Loucy (cell line): ENCODE measurements around the gene TRIP13.

ENCODE experiments used
- H2AFZ ChIP-seq: fragments of 200-600 bp; sonication (generic); 2 replicates; pipeline ENCODE4 v1.6.0; 2016; ENCODE audit warnings: antibody characterized with exemption, mild to moderate bottlenecking, low read length, moderate library complexity
- H3F3A ChIP-seq: fragments of 200-600 bp; 2 replicates; pipeline ENCODE4 v1.6.0; 2016; ENCODE audit warnings: antibody characterized with exemption, low read depth, mild to moderate bottlenecking
- H3K27me3 ChIP-seq: fragments of 200-600 bp; sonication (generic); 2 replicates; pipeline ENCODE4 v1.6.1; 2014; ENCODE audit warnings: low read length, mild to moderate bottlenecking; ENCODE audit not compliant: insufficient read depth, poor library complexity, severe bottlenecking
- H3K36me3 ChIP-seq: fragments of 200-600 bp; sonication (generic); 2 replicates; pipeline ENCODE4 v1.6.1; 2016; ENCODE audit warnings: low read length; ENCODE audit not compliant: insufficient read depth
- H3K4me1 ChIP-seq: fragments of 200-600 bp; sonication (generic); 2 replicates; pipeline ENCODE4 v1.5.1; 2014; ENCODE audit warnings: low read length, mild to moderate bottlenecking; ENCODE audit not compliant: insufficient read depth, poor library complexity, severe bottlenecking
- H3K4me2 ChIP-seq: fragments of 200-600 bp; sonication (generic); 2 replicates; pipeline ENCODE4 v1.6.0; 2014; ENCODE audit warnings: antibody characterized with exemption, low read length, low read depth, mild to moderate bottlenecking; ENCODE audit not compliant: poor library complexity, severe bottlenecking
- H3K4me3 ChIP-seq: fragments of 200-600 bp; sonication (generic); 2 replicates; pipeline ENCODE4 v1.5.1; 2014; ENCODE audit warnings: low read length, mild to moderate bottlenecking, mixed read lengths; ENCODE audit not compliant: poor library complexity, severe bottlenecking
- H3K79me2 ChIP-seq: fragments of 200-600 bp; sonication (generic); 2 replicates; pipeline ENCODE4 v1.6.1; 2014; ENCODE audit warnings: low read length; ENCODE audit not compliant: insufficient read depth
- H3K9ac ChIP-seq: fragments of 200-600 bp; sonication (generic); 2 replicates; pipeline ENCODE4 v1.6.0; 2014; ENCODE audit warnings: mild to moderate bottlenecking, low read depth, low read length, moderate library complexity; ENCODE audit not compliant: poor library complexity, severe bottlenecking
- H3K9me2 ChIP-seq: fragments of 200-600 bp; sonication (generic); replicated peaks from 2 replicates; pipeline ENCODE4 v1.6.1; 2016; ENCODE audit warnings: low read depth, low read length, mixed read lengths
- H3K9me3 ChIP-seq: fragments of 200-600 bp; sonication (generic); 2 replicates; pipeline ENCODE4 v1.6.1; 2014; ENCODE audit warnings: mild to moderate bottlenecking, antibody characterized with exemption, low read length, low read depth; ENCODE audit not compliant: insufficient read depth
- H4K20me1 ChIP-seq: fragments of 200-600 bp; sonication (generic); 2 replicates; pipeline ENCODE4 v1.6.0; 2014; ENCODE audit warnings: antibody characterized with exemption, low read length, mild to moderate bottlenecking; ENCODE audit not compliant: insufficient read depth, poor library complexity, severe bottlenecking
- EZH2phosphoT487 ChIP-seq: fragments of 200-600 bp; IDR thresholded peaks from 2 replicates; pipeline ENCODE4 v1.6.1; 2018; ENCODE audit warnings: antibody characterized with exemption, mild to moderate bottlenecking, moderate library complexity, borderline replicate concordance
- TF ChIP-seq, protein P1 (sequence below): fragments of 200-600 bp; sonication (generic); conservative IDR thresholded peaks from 2 replicates; pipeline ENCODE4 v1.5.1; 2014; ENCODE audit warnings: mild to moderate bottlenecking, antibody characterized with exemption, low read length

Gene TRIP13

DNA sequence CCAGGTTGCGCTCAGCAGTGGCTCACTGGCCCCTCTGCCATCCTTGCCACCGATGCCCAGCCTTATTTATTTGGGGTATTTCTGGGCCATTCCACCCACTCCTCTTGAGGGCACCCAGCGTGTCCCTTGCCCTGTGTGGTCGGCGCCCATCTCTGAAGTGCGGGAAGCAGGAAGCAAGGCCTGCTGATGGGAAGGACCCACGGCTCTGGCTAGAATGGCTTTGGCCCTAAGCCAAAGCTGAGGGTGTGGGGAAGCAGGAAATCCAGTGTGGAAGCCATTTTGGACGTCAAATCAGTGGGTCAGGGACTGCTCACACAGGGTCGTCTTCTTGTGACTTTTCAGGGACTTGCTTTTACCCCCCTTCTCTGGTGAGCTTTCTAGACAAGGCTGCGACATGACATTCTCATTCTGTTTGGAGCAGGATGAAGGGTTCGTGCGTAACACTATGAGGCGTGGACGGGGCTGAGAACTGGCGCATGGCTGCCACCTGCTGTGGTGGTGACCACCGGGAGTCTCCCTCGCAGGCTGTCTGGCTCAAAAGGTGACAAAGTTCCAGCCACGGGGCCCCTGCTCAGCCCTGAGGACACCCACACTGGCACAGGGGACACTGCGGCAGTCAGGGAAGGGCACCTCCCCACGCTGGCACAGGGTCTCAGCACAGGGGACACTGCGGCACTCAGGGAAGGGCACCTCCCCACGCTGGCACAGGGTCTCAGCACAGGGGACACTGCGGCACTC is 65.2 kb downstream of the TRIP13 start:
- no peaks in the 10 kb centered on the region for H3K36me3 ChIP-seq
- H3K79me2 ChIP-seq: no peaks in the 10 kb centered on the region; the same call in 1 of the 2 replicates
- H3K4me3 ChIP-seq: peak overlapping the region; percentile 34
- H3K9me2 ChIP-seq: no peaks in the 10 kb centered on the region
- peaks cover 85% of the 10 kb centered on the region for H3K4me1 ChIP-seq
- H3K9me3 ChIP-seq: no peaks in the 10 kb centered on the region
- H4K20me1 ChIP-seq: no peaks in the 10 kb centered on the region
- H3K4me2 ChIP-seq: peak overlapping the region; percentile 71
- H2AFZ ChIP-seq: no peak overlapping the region
- peak overlapping the region; percentile 40 for H3K9ac ChIP-seq
- H3K27me3 ChIP-seq: no peaks in the 10 kb centered on the region
- peaks cover 3% of the 10 kb centered on the region; the same call in 1 of the 2 replicates for H3F3A ChIP-seq
- TF ChIP-seq, protein P1, sequence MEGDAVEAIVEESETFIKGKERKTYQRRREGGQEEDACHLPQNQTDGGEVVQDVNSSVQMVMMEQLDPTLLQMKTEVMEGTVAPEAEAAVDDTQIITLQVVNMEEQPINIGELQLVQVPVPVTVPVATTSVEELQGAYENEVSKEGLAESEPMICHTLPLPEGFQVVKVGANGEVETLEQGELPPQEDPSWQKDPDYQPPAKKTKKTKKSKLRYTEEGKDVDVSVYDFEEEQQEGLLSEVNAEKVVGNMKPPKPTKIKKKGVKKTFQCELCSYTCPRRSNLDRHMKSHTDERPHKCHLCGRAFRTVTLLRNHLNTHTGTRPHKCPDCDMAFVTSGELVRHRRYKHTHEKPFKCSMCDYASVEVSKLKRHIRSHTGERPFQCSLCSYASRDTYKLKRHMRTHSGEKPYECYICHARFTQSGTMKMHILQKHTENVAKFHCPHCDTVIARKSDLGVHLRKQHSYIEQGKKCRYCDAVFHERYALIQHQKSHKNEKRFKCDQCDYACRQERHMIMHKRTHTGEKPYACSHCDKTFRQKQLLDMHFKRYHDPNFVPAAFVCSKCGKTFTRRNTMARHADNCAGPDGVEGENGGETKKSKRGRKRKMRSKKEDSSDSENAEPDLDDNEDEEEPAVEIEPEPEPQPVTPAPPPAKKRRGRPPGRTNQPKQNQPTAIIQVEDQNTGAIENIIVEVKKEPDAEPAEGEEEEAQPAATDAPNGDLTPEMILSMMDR: no peak
- no peak for TF ChIP-seq EZH2phosphoT487

- TF ChIP-seq EZH2phosphoT487: no peak
- TF ChIP-seq, protein P1: no peak
- no peak overlapping the region for H2AFZ ChIP-seq
Observed at GRCh38 chr5:958701-959571, 66.3 kb downstream of the TRIP13 start.

GRCh38 chr5:959581-960531 is 67.2 kb downstream of the TRIP13 start:
- no peaks in the 10 kb centered on the region for H4K20me1 ChIP-seq
- no peak overlapping the region for H3K4me3 ChIP-seq
- TF ChIP-seq, protein P1: no peak
- TF ChIP-seq EZH2phosphoT487: no peak
- no peak overlapping the region for H3K9ac ChIP-seq
- no peak overlapping the region for H2AFZ ChIP-seq
- peaks cover 86% of the 10 kb centered on the region for H3K4me1 ChIP-seq
- no peak overlapping the region for H3K4me2 ChIP-seq
- peaks cover 18% of the 10 kb centered on the region for H3F3A ChIP-seq
- no peaks in the 10 kb centered on the region for H3K27me3 ChIP-seq
- no peaks in the 10 kb centered on the region for H3K36me3 ChIP-seq
- no peaks in the 10 kb centered on the region for H3K9me2 ChIP-seq
- H3K79me2 ChIP-seq: peaks cover 3% of the 10 kb centered on the region; the same call in 1 of the 2 replicates
- H3K9me3 ChIP-seq: no peaks in the 10 kb centered on the region

More at GRCh38 chr5:958701-959571, 66.3 kb downstream of the TRIP13 start:
- H3K4me1 ChIP-seq: peaks cover 83% of the 10 kb centered on the region
- peaks cover 11% of the 10 kb centered on the region for H3F3A ChIP-seq
- no peak overlapping the region for H3K4me3 ChIP-seq
- H3K27me3 ChIP-seq: no peaks in the 10 kb centered on the region
- H3K79me2 ChIP-seq: no peaks in the 10 kb centered on the region; the same call in 1 of the 2 replicates
- no peaks in the 10 kb centered on the region for H3K36me3 ChIP-seq
- H3K9me3 ChIP-seq: no peaks in the 10 kb centered on the region
- no peak overlapping the region for H3K4me2 ChIP-seq
- no peaks in the 10 kb centered on the region for H4K20me1 ChIP-seq
- H3K9ac ChIP-seq: no peak overlapping the region
- H3K9me2 ChIP-seq: no peaks in the 10 kb centered on the region
